Lower lobe of right lung (tissue), 2 donors: ENCODE data around the gene B3GLCT. TPM values are rescaled to one million over a fixed set of nuclear protein-coding genes. Genes with fewer than 3 reads are reported as not detected.
"Not testable (repeated sequence)": the region's sequence is repeated elsewhere in the genome, so short reads cannot be mapped to it uniquely, and the experiment has no call there.

Source experiments
- ATAC-seq, 2 donors: fragments of 200-7000 bp; cut with Tn5 transposase; one replicate each; pipeline ENCODE4 v1.9.1; 2020 to 2022; ENCODE audit warnings: mild to moderate bottlenecking in 2 of 2, moderate library complexity in 2 of 2
- DNase-seq: peaks from one replicate; pipeline ENCODE4 v3.0.0-alpha.2; 2020
- H3K27ac ChIP-seq: fragments of 200-600 bp; one replicate; pipeline ENCODE4 v1.8.0; 2022
- H3K27me3 ChIP-seq: fragments of 200-600 bp; one replicate; pipeline ENCODE4 v1.8.0; 2022; ENCODE audit warnings: low read depth
- H3K36me3 ChIP-seq: fragments of 200-600 bp; one replicate; pipeline ENCODE4 v1.8.0; 2022; ENCODE audit warnings: mild to moderate bottlenecking
- H3K4me1 ChIP-seq: fragments of 200-600 bp; one replicate; pipeline ENCODE4 v1.8.0; 2022
- H3K4me3 ChIP-seq: fragments of 200-600 bp; one replicate; pipeline ENCODE4 v1.8.0; 2022; ENCODE audit warnings: mild to moderate bottlenecking
- H3K9me3 ChIP-seq: fragments of 200-600 bp; one replicate; pipeline ENCODE4 v1.8.0; 2022
- intact Hi-C: fragments of 100-400 bp; cut with DNase I; formaldehyde crosslinking; loops from one replicate; pipeline ENCODE4 v1.11.0; 2022
- total RNA-seq: library from RNA; stranded (reverse); fragmentation: NEBNext Ultra II Directional; extraction: Animal tissue kit (Norgen Biotek cat#: 25700); gene quantifications from one replicate; pipeline ENCODE4 v1.2.1, GENCODE V29; 2021
- TF ChIP-seq, protein P1 (sequence below): fragments of 200-600 bp; IDR thresholded peaks from one replicate; pipeline ENCODE4 v1.8.0; 2022; ENCODE audit warnings: antibody characterized with exemption, mild to moderate bottlenecking
- donor health status: DM: no; HTN: yes; CAD: no; lungs with severe emphysema.

B3GLCT gene
- total RNA-seq, 1 donor from 2014 or later = 6.1 TPM

GRCh38 chr13:31214435-31214834 is 14.7 kb downstream of the B3GLCT start:
- no peaks in the 10 kb centered on the region for H3K9me3 ChIP-seq
- peaks cover 10% of the 10 kb centered on the region for H3K4me1 ChIP-seq
- H3K27ac ChIP-seq = no peak overlapping the region
- no peaks in the 10 kb centered on the region for H3K27me3 ChIP-seq
- H3K36me3 ChIP-seq = no peaks in the 10 kb centered on the region
- no peak overlapping the region for H3K4me3 ChIP-seq
- TF ChIP-seq, protein P1, sequence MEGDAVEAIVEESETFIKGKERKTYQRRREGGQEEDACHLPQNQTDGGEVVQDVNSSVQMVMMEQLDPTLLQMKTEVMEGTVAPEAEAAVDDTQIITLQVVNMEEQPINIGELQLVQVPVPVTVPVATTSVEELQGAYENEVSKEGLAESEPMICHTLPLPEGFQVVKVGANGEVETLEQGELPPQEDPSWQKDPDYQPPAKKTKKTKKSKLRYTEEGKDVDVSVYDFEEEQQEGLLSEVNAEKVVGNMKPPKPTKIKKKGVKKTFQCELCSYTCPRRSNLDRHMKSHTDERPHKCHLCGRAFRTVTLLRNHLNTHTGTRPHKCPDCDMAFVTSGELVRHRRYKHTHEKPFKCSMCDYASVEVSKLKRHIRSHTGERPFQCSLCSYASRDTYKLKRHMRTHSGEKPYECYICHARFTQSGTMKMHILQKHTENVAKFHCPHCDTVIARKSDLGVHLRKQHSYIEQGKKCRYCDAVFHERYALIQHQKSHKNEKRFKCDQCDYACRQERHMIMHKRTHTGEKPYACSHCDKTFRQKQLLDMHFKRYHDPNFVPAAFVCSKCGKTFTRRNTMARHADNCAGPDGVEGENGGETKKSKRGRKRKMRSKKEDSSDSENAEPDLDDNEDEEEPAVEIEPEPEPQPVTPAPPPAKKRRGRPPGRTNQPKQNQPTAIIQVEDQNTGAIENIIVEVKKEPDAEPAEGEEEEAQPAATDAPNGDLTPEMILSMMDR = no peak
- no peak for DNase-seq
- intact Hi-C loops = no loop called here
- no peak for ATAC-seq

DNA sequence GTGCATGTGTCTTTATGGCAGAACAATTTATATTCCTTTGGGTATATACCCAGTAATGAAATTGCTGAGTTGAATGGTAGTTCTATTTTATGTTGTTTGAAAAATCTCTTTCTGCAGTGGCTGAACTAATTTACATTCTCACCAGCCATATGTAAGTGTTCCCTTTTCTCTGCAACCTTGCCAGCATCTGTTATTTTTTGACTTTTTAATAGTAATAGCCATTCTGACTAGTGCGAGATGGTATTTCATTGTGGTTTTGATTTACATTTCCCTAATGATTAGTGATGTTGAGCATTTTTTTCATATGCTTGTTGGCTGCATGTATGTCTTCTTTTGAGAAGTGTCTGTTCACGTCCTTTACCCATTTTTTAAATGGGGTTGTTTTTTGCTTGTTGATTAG is 17.1 kb downstream of the B3GLCT start:
- H3K27me3 ChIP-seq, H3K36me3 ChIP-seq, intact Hi-C loops, H3K27ac ChIP-seq, H3K4me3 ChIP-seq, H3K9me3 ChIP-seq, ATAC-seq, H3K4me1 ChIP-seq, DNase-seq: not testable (repeated sequence)

DNA sequence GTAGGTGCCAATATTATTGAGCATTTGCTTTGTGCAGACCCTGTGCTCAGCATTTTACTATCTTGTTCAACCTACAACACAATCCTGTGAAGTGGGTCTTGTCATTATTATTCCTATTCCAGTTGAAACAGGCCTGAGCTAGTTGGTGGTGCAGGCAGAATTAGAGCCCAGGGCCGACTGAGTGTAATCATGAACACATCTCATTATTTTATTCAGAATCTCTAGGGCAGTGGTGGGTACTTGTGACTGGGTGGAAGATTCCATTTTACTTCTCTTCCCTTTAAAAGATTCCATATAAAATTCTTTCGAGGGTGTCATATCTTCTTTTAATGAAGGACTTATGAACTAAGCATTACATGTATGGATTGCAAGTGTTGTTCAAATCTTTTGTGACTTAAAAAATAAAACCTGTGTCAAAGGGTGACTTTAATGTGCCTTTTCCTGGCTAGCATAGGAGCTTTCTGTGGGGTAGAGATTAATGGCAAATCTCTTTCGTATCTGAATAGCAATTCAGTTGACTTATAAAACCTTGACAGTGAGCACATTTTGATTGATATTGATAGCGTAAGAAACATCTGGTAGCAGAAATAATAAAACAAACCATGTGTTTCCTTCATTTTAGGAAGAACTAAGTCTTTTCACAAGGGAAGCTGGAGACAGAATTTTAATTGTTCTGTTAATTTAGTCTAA is 20.3 kb downstream of the B3GLCT start:
- no peak overlapping the region for H3K27ac ChIP-seq
- H3K4me1 ChIP-seq = no peaks in the 10 kb centered on the region
- no peak overlapping the region for H3K4me3 ChIP-seq
- no peak for DNase-seq
- H3K27me3 ChIP-seq = no peaks in the 10 kb centered on the region
- TF ChIP-seq, protein P1 = no peak
- H3K36me3 ChIP-seq = no peaks in the 10 kb centered on the region
- intact Hi-C loops = no loop called here
- H3K9me3 ChIP-seq = no peaks in the 10 kb centered on the region
- ATAC-seq = no peak

- no peak overlapping the region for H3K4me3 ChIP-seq
Observed at GRCh38 chr13:31221057-31221456, 21.3 kb downstream of the B3GLCT start.

GRCh38 chr13:31223215-31223614 is 23.4 kb downstream of the B3GLCT start:
- H3K4me1 ChIP-seq = no peaks in the 10 kb centered on the region
- no peaks in the 10 kb centered on the region for H3K36me3 ChIP-seq
- H3K9me3 ChIP-seq = no peaks in the 10 kb centered on the region
- no peak overlapping the region for H3K4me3 ChIP-seq
- H3K27ac ChIP-seq = no peak overlapping the region
- no peak for DNase-seq
- no peak for ATAC-seq
- TF ChIP-seq, protein P1 = no peak
- H3K27me3 ChIP-seq = no peaks in the 10 kb centered on the region
- intact Hi-C loops = no loop called here

More at GRCh38 chr13:31221057-31221456, 21.3 kb downstream of the B3GLCT start:
- ATAC-seq (no peak), DNase-seq (no peak)
- Histone ChIP-seq H3K4me1 (no peaks in the 10 kb centered on the region), H3K27ac (no peak overlapping the region), H3K27me3 (no peaks in the 10 kb centered on the region), H3K9me3 (no peaks in the 10 kb centered on the region), H3K36me3 (no peaks in the 10 kb centered on the region)
- TF ChIP-seq, protein P1 = no peak
- intact Hi-C loops = no loop called here

GRCh38 chr13:31223640-31224039 is 23.9 kb downstream of the B3GLCT start:
- ATAC-seq = no peak
- no peaks in the 10 kb centered on the region for H3K36me3 ChIP-seq
- TF ChIP-seq, protein P1 = no peak
- no peak for DNase-seq
- no peaks in the 10 kb centered on the region for H3K4me1 ChIP-seq
- no peaks in the 10 kb centered on the region for H3K9me3 ChIP-seq
- no peaks in the 10 kb centered on the region for H3K27me3 ChIP-seq
- intact Hi-C loops = no loop called here
- no peak overlapping the region for H3K4me3 ChIP-seq
- H3K27ac ChIP-seq = no peak overlapping the region
